Measurements from ENCODE around the gene ARSK.

DNA sequence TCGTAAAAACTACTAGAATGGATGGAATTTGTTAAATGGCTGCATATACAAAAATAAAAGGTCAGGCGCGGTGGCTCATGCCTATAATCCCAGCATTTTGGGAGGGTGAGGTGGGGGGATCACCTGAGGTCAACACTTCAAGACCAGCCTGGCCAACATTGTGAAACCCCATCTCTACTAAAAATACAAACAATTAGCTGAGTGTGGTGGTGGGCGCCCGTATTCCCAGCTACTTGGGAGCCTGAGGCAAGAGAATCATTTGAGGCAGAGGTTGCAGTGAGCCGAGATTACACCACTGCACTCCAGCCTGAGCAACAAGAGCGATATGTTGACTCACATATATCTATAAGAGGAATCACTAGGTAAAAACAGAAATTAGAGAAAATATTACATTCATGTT is 55.6 kb downstream of the ARSK start:
- TF ChIP-seq, protein P1, sequence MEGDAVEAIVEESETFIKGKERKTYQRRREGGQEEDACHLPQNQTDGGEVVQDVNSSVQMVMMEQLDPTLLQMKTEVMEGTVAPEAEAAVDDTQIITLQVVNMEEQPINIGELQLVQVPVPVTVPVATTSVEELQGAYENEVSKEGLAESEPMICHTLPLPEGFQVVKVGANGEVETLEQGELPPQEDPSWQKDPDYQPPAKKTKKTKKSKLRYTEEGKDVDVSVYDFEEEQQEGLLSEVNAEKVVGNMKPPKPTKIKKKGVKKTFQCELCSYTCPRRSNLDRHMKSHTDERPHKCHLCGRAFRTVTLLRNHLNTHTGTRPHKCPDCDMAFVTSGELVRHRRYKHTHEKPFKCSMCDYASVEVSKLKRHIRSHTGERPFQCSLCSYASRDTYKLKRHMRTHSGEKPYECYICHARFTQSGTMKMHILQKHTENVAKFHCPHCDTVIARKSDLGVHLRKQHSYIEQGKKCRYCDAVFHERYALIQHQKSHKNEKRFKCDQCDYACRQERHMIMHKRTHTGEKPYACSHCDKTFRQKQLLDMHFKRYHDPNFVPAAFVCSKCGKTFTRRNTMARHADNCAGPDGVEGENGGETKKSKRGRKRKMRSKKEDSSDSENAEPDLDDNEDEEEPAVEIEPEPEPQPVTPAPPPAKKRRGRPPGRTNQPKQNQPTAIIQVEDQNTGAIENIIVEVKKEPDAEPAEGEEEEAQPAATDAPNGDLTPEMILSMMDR (IDR thresholded peaks at IDR 0.05), result no peak
- TF ChIP-seq POLR2A (IDR thresholded peaks at IDR 0.05), result no peak

Measured in tibial nerve (tissue), 3 donors.